ENCODE measurements around the gene FAM120B.
"Not testable (repeated sequence)": the region's sequence is repeated elsewhere in the genome, so short reads cannot be mapped to it uniquely, and the experiment has no call there.

The FAM120B gene

GRCh38 chr6:170306324-170307079 lies at the start of gene FAM120B:
Gene FAM120B, plus strand, starts transcription at chr6:170306758. Its CDS starts 10,633 bp downstream, at chr6:170317391.
- H3K27ac Mint-ChIP-seq: peak within 1 kb of the TSS; percentile 92
- peak within 1 kb of the TSS; percentile 94 for H3K4me3 Mint-ChIP-seq
- H3K4me1 Mint-ChIP-seq (ENCODE audit: low read depth): peaks cover 46% of the 10 kb centered on the region
- H3K36me3 Mint-ChIP-seq: peaks cover 2% of the 10 kb centered on the region
- no peaks in the 10 kb centered on the region for H3K27me3 Mint-ChIP-seq
- no peaks in the 10 kb centered on the region for H3K9me3 Mint-ChIP-seq (ENCODE audit: low read depth)

- H3K4me1 Mint-ChIP-seq (ENCODE audit: low read depth): no peaks in the 10 kb centered on the region
- no peaks in the 10 kb centered on the region for H3K36me3 Mint-ChIP-seq
- H3K4me3 Mint-ChIP-seq: no peak overlapping the region
- no peaks in the 10 kb centered on the region for H3K27me3 Mint-ChIP-seq
- no peaks in the 10 kb centered on the region for H3K9me3 Mint-ChIP-seq (ENCODE audit: low read depth)
- peak overlapping the region; percentile 50 for H3K27ac Mint-ChIP-seq
Observed at GRCh38 chr6:170257376-170257775, 49.2 kb upstream of the FAM120B start.

GRCh38 chr6:170258407-170258806 lies 48.2 kb upstream of the FAM120B start:
- H3K36me3 Mint-ChIP-seq: no peaks in the 10 kb centered on the region
- no peak overlapping the region for H3K27ac Mint-ChIP-seq
- H3K9me3 Mint-ChIP-seq (ENCODE audit: low read depth): no peaks in the 10 kb centered on the region
- H3K27me3 Mint-ChIP-seq: peaks cover 2% of the 10 kb centered on the region
- H3K4me1 Mint-ChIP-seq (ENCODE audit: low read depth): peaks cover 2% of the 10 kb centered on the region
- H3K4me3 Mint-ChIP-seq: no peak overlapping the region

- Mint-ChIP-seq H3K9me3 (ENCODE audit: low read depth) (no peaks in the 10 kb centered on the region), H3K4me3 (no peak overlapping the region), H3K4me1 (ENCODE audit: low read depth) (peaks cover 2% of the 10 kb centered on the region), H3K27me3 (peaks cover 2% of the 10 kb centered on the region), H3K27ac (no peak overlapping the region), H3K36me3 (no peaks in the 10 kb centered on the region)
Observed at GRCh38 chr6:170259278-170259677, 47.3 kb upstream of the FAM120B start.

GRCh38 chr6:170260686-170261085 lies 45.9 kb upstream of the FAM120B start:
- Mint-ChIP-seq H3K27me3 (peaks cover 2% of the 10 kb centered on the region), H3K36me3 (no peaks in the 10 kb centered on the region), H3K4me3 (no peak overlapping the region), H3K27ac (no peak overlapping the region), H3K9me3 (ENCODE audit: low read depth) (no peaks in the 10 kb centered on the region), H3K4me1 (ENCODE audit: low read depth) (peaks cover 2% of the 10 kb centered on the region)

- H3K4me1 Mint-ChIP-seq (ENCODE audit: low read depth): peaks cover 2% of the 10 kb centered on the region
- peaks cover 2% of the 10 kb centered on the region for H3K27me3 Mint-ChIP-seq
- H3K36me3 Mint-ChIP-seq: no peaks in the 10 kb centered on the region
Observed at GRCh38 chr6:170261643-170262488, 44.7 kb upstream of the FAM120B start.

GRCh38 chr6:170262489-170263088 lies 44.0 kb upstream of the FAM120B start:
- no peak overlapping the region for H3K27ac Mint-ChIP-seq
- H3K27me3 Mint-ChIP-seq: peaks cover 2% of the 10 kb centered on the region
- no peaks in the 10 kb centered on the region for H3K9me3 Mint-ChIP-seq (ENCODE audit: low read depth)
- H3K4me1 Mint-ChIP-seq (ENCODE audit: low read depth): peaks cover 2% of the 10 kb centered on the region
- H3K36me3 Mint-ChIP-seq: no peaks in the 10 kb centered on the region
- H3K4me3 Mint-ChIP-seq: no peak overlapping the region

More at GRCh38 chr6:170261643-170262488, 44.7 kb upstream of the FAM120B start:
- Mint-ChIP-seq H3K27ac (no peak overlapping the region), H3K4me3 (no peak overlapping the region), H3K9me3 (ENCODE audit: low read depth) (no peaks in the 10 kb centered on the region)

GRCh38 chr6:170263410-170263809 lies 43.1 kb upstream of the FAM120B start:
- Mint-ChIP-seq H3K36me3 (no peaks in the 10 kb centered on the region), H3K4me1 (ENCODE audit: low read depth) (peaks cover 2% of the 10 kb centered on the region), H3K4me3 (no peak overlapping the region), H3K27ac (no peak overlapping the region), H3K9me3 (ENCODE audit: low read depth) (no peaks in the 10 kb centered on the region), H3K27me3 (peaks cover 2% of the 10 kb centered on the region)

- Mint-ChIP-seq H3K9me3 (ENCODE audit: low read depth) (no peaks in the 10 kb centered on the region), H3K36me3 (no peaks in the 10 kb centered on the region), H3K27me3 (peaks cover 2% of the 10 kb centered on the region), H3K4me3 (no peak overlapping the region), H3K4me1 (ENCODE audit: low read depth) (peaks cover 2% of the 10 kb centered on the region), H3K27ac (no peak overlapping the region)
Observed at GRCh38 chr6:170264086-170264485, 42.5 kb upstream of the FAM120B start.

GRCh38 chr6:170264644-170265043 lies 41.9 kb upstream of the FAM120B start:
- H3K36me3 Mint-ChIP-seq; H3K27ac Mint-ChIP-seq; H3K9me3 Mint-ChIP-seq (ENCODE audit: low read depth); H3K4me3 Mint-ChIP-seq; H3K4me1 Mint-ChIP-seq (ENCODE audit: low read depth); H3K27me3 Mint-ChIP-seq: not testable (repeated sequence)

- Mint-ChIP-seq H3K27ac (no peak overlapping the region), H3K4me3 (no peak overlapping the region), H3K4me1 (ENCODE audit: low read depth) (peaks cover 2% of the 10 kb centered on the region), H3K36me3 (no peaks in the 10 kb centered on the region), H3K27me3 (peaks cover 2% of the 10 kb centered on the region), H3K9me3 (ENCODE audit: low read depth) (no peaks in the 10 kb centered on the region)
Observed at GRCh38 chr6:170265655-170266054, 40.9 kb upstream of the FAM120B start.

GRCh38 chr6:170266061-170266825 lies 40.3 kb upstream of the FAM120B start:
- no peaks in the 10 kb centered on the region for H3K9me3 Mint-ChIP-seq (ENCODE audit: low read depth)
- no peaks in the 10 kb centered on the region for H3K36me3 Mint-ChIP-seq
- no peak overlapping the region for H3K27ac Mint-ChIP-seq
- H3K27me3 Mint-ChIP-seq: peaks cover 2% of the 10 kb centered on the region
- H3K4me1 Mint-ChIP-seq (ENCODE audit: low read depth): peaks cover 5% of the 10 kb centered on the region
- H3K4me3 Mint-ChIP-seq: no peak overlapping the region

GRCh38 chr6:170267688-170268087 lies 38.9 kb upstream of the FAM120B start:
- no peak overlapping the region for H3K27ac Mint-ChIP-seq

GRCh38 chr6:170268216-170269129 lies 38.1 kb upstream of the FAM120B start:
- peaks cover 19% of the 10 kb centered on the region for H3K4me1 Mint-ChIP-seq (ENCODE audit: low read depth)
- H3K27ac Mint-ChIP-seq: no peak overlapping the region
- H3K9me3 Mint-ChIP-seq (ENCODE audit: low read depth): no peaks in the 10 kb centered on the region
- H3K36me3 Mint-ChIP-seq: no peaks in the 10 kb centered on the region
- no peak overlapping the region for H3K4me3 Mint-ChIP-seq
- no peaks in the 10 kb centered on the region for H3K27me3 Mint-ChIP-seq

More at GRCh38 chr6:170267688-170268087, 38.9 kb upstream of the FAM120B start:
- Mint-ChIP-seq H3K4me3 (no peak overlapping the region), H3K4me1 (ENCODE audit: low read depth) (peaks cover 18% of the 10 kb centered on the region), H3K9me3 (ENCODE audit: low read depth) (no peaks in the 10 kb centered on the region), H3K27me3 (peaks cover 2% of the 10 kb centered on the region), H3K36me3 (no peaks in the 10 kb centered on the region)

Data from activated naive CD8-positive, alpha-beta T cell (primary cell).